GM18858 (cell line): ENCODE results near the gene VPS33B.
"Not testable (repeated sequence)": the region's sequence is repeated elsewhere in the genome, so short reads cannot be mapped to it uniquely, and the experiment has no call there.

Experiments
- ATAC-seq: cut with Tn5 transposase; IDR thresholded peaks from one replicate; pipeline ENCODE4 v1.9.1; 2021; ENCODE audit not compliant: unreplicated experiment

VPS33B gene

DNA sequence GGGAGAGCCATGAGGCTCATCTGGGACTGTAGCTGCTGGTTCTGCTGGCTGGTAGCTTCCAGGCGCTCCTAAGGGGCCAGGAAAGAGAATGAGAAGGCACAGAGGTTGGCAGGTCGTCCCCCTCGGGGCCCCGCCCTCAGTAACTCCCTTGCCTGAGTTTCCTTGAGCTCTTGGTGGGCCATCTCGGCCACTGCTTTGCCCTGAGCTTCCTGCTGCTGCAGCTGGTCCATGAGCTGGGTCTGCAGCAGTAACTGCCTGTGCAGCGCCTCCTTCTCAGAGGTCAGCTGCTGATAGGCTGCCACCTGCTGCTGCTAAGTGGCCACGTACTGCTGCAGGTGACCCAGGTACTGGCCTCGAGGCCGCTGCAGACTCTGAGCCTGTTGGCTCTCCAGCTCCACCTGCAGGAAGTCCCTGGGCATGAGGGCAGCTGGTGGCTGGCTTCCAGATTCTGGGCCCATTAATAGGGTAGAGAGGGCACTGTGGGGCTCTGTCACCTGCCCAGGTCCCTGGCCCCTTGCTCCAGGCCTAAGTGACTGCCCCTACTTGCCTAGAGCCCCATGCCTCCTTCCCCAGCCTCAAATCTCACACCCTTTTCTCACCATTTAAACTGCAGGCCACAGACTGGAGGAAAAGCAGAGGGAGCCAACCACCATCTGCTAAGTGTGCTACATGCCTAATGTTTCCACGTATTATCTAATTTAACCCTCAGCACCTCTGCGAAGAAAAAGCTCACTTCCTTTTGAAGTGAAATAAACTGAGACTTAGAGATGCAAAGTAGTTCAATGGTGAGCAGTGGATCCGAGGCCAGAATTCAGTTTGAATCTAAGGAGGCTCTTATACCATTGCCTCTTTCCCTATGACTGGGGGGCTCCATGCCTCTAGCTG, 10.8 kb upstream of the VPS33B start:
- ATAC-seq, result no peak

DNA sequence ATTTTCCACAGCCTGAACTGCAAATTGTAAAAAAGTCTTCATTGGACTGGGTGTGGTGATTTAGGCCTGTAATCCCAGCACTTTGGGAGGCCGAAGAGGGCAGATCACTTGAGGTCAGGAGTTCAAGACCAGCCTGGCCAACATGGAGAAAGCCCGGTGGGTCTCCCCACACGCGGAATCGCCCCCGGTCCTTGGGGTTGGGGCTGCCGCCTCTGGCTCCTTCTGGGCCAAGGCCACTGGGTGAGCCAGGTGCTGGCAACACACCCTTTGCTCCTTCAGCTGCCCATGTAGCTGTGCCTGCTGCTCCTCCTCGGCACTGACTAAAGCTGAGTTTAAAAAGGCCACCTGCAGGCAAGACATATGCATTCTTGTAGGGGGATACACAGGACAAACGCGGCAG, 9.4 kb upstream of the VPS33B start:
- ATAC-seq, result no peak

DNA sequence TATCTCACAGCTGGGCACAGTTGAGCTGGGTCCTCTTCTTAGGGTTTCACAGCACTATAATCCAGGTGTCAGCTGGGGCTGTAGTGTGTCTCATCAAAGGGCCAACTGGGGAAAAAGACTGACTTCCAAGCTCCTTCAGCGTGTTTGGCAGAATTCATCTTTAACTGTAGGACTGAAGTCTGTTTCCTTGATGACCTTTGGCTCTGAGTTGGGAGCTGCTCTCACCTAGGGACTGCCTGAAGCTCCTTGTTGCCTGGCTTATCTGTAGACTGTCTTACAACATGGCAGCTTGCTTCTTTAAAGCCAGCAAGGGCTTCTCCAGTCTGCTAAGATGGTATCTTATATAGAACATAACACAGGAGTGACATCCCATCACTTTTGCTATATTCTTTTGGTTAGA, 5.3 kb upstream of the VPS33B start:
- ATAC-seq, result no peak

- ATAC-seq, result no peak
These were observed 1.3 kb upstream of the VPS33B start for GRCh38 chr15:91023720-91024119.

DNA sequence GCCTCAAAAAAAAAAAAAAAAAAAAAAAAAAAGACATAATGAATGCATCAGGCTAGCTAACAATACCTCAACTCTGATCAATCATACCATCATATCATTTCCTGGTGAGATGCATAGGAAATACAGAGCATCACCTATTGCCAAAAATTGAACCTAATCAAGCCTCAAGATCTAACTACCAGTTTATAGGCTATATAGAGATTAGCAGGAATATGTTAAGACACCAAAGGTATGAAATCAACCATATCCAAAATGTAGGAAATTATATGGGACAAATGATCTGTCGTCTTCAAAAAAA, 387 bp upstream of the VPS33B start:
- ATAC-seq, result no peak

DNA sequence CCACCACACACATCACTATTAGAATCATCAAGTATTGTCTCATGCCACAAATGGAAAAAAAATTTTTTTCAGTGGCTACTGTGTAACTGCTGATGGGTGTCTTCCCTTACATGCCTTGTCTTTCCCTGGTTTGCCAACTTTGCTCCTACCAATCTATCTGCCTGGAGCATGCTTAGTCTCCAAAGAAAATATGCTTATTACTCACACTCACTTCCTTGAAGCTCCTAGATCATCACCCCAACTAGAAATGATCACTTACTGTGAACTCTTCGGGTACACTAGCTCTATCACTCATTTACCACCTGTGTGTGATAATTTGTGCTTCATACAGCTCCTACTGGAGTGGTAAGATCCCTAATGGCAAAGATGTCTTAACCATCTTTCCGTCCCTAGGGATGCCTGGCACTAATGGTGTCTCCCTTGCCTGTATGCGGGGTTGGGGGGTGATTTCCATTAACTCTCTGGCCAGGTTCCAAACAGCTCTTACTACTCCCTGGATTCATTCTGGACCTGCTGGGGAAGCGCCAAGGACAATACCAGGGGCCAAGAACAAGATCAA, 799 bp downstream of the VPS33B start:
- ATAC-seq, result no peak

- ATAC-seq, result no peak
These were observed 4.2 kb downstream of the VPS33B start for GRCh38 chr15:91018158-91018557.

- ATAC-seq, result no peak
These were observed 4.7 kb downstream of the VPS33B start for GRCh38 chr15:91017716-91018115.

DNA sequence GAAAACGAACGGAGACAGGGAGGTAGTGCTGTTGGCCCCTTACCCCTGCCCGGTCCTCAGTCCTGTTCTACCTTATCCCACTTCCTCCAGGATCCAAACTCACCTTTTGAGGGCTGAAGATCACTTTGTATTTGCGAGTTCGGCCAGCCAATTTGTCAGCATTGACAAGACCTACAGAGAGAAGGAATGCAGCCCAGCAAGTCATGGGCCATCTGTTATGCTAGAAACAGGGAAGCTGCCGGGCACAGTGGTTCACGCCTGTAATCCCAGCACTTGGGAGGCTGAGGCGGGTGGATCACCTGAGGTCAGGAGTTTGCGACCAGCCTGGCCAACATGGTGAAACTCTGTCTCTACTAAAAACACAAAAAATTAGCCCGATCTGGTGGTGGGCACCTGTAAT, 8.7 kb downstream of the VPS33B start:
- not testable (repeated sequence) for ATAC-seq

GRCh38 chr15:91007266-91007665, 15.1 kb downstream of the VPS33B start:
- ATAC-seq, result no peak

DNA sequence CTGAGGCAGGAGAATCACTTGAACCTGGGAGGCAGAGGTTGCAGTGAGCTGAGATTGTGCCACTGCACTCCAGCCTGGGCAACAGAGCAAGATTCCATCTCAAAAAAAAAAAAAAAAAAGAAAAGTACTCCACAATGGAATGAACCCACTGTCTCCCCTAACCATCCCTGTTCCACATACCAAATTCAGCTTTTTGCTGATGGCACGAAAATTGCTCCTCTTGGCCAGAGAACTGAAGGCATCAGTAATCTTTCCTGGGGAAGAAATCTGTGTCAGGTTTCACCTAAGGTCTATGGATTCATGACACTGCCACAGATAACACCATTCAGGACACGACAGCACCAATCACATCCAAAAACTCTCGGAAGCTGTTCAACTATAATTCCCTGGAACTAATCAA, 21.2 kb downstream of the VPS33B start:
- ATAC-seq, result no peak

GRCh38 chr15:90998737-90999136, 23.7 kb downstream of the VPS33B start:
- ATAC-seq, result no peak

DNA sequence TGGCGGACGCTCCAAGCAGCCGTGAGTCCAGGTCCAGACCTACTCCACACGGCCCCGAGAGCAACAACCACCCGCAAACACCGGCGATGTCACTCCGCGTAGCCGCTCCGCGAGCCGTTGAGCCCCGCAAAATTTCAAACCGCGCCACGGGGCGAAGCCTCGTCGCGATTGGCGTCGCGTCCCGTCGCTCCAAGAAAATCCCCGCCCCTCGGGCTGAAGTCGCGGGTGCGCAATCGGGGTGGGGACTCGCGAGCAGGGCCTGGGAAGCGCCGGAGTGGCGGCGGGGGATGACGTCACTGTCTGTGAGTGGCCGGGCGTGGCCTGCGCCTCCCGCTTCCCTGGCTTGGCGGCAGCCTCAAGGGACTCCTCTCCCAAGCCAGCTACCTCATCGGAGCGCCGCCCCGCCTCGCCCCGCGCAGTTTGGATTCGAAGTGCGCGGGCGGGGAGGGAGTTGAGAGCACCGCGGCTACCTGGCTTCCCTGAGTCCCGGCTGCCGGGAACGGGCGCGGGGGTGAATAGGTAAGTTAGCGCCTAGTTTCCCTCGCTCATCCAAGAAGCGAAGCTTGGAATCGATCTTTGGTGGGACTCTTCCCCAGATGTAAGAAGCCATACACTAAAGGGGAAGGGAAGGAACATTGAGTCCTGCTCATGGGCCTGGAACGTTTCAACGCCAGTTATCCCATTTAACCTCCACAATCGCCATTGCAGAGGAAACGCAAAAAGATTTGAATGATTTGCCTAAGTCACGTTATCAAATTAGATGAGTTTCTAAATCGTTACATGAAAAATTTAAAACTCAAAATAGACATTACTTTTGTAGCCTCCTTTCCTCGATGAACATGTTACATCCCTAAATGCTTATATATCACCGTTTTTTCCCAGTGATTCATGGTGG, 27.7 kb downstream of the VPS33B start, which contains the start of gene PRC1:
PRC1 (minus strand) TSS at position 119 of the 895 bp plus-strand sequence; CDS start at position 1, 118 bp downstream.
- peak; percentile 87 for ATAC-seq

GRCh38 chr15:90994059-90994416, 28.4 kb downstream of the VPS33B start:
- no peak for ATAC-seq

GRCh38 chr15:90991587-90992285, 30.7 kb downstream of the VPS33B start:
- no peak for ATAC-seq

GRCh38 chr15:90990446-90990845, 31.9 kb downstream of the VPS33B start:
- no peak for ATAC-seq

- no peak for ATAC-seq
These were observed 33.2 kb downstream of the VPS33B start for GRCh38 chr15:90989040-90989768.

DNA sequence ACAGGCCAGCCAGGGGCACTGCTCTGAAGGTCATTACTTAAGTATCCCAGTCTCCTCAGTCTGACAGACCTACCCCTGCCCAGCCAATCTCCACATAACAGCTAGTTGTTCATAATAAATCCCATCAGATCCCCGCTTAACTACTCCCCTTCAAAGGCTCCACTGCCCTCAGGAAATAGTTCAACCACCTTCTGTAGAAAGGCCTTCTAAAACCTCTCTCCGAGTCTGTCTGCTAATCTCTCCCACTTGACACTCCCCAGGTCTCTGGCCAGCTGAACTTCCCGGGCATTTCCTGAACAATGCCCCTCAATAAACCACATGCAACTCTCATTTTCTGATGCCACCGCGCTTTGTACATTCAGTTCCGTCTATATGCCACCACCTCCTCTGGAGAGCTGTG, 34.1 kb downstream of the VPS33B start:
- no peak for ATAC-seq

DNA sequence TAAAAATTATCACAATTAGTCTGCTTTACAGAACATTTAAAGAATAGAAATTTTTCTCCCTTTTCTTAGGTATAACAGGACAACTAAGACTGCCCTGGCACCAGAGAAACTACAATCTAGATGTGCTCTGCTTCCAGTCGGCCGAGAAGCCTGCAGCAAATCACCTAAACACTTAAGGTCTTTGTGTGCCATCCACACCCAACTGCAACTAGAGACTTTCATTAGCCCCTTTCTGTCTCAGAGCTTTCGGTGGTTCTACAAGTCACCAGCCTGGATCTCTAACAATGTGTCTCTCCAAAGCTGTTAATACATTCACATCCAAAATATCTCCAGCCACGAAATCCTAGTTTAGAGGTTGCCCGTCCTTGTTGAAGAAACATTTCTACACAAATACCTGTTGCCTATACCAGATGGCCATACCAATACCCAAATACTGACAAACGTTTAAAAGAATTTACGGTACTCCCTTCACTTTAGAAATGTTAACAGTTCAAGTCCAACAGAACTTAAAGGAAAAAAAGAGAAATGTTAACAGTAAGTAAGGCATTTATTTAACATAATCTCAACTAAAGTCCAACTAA, 34.7 kb downstream of the VPS33B start:
- ATAC-seq, result no peak
